ENCODE measurements around the gene ATE1. TPM values are rescaled to one million over a fixed set of nuclear protein-coding genes. Genes with fewer than 3 reads are reported as not detected.

ATE1 gene
- total and polyA plus RNA-seq, 2 experiments from 2014 or later = 16.9 to 48.9 TPM

DNA sequence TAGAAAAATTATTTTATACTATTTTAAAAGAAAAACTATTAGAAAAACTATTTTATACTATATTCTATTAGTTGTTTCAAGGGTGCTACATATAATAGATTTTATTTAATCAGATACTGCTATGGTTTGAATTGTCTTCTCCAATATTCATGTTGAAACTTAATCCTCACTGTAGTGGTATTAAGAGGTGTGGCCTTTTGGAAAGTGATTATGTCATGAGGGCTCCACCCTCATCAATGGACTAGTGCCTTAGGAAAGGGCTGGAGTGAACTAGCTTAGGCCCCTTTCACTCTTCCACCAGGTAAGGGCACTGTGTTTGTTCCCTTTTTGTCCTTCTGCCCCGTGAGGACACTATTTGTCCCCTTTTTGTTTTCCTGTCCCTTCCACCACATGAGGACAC is 111.6 kb downstream of the ATE1 start:
- no peak for DNase-seq (ENCODE audit: low spot score)
- Histone ChIP-seq H3K4me2 (no peak overlapping the region), H3K27ac (no peak overlapping the region), H3K4me1 (ENCODE audit: insufficient read depth) (no peaks in the 10 kb centered on the region), H3K27me3 (no peaks in the 10 kb centered on the region), H3K9me3 (ENCODE audit: low read depth) (no peaks in the 10 kb centered on the region), H3K4me3 (no peak overlapping the region), H3K79me2 (no peaks in the 10 kb centered on the region), H4K20me1 (ENCODE audit: insufficient read depth, poor library complexity, severe bottlenecking) (no peaks in the 10 kb centered on the region), H2AFZ (no peak overlapping the region), H3K36me3 (replicated peaks; ENCODE audit: insufficient read depth, low read depth) (no peaks in the 10 kb centered on the region), H3K9me2 (replicated peaks; ENCODE audit: insufficient read depth) (no peaks in the 10 kb centered on the region)
- TF ChIP-seq, protein P1, sequence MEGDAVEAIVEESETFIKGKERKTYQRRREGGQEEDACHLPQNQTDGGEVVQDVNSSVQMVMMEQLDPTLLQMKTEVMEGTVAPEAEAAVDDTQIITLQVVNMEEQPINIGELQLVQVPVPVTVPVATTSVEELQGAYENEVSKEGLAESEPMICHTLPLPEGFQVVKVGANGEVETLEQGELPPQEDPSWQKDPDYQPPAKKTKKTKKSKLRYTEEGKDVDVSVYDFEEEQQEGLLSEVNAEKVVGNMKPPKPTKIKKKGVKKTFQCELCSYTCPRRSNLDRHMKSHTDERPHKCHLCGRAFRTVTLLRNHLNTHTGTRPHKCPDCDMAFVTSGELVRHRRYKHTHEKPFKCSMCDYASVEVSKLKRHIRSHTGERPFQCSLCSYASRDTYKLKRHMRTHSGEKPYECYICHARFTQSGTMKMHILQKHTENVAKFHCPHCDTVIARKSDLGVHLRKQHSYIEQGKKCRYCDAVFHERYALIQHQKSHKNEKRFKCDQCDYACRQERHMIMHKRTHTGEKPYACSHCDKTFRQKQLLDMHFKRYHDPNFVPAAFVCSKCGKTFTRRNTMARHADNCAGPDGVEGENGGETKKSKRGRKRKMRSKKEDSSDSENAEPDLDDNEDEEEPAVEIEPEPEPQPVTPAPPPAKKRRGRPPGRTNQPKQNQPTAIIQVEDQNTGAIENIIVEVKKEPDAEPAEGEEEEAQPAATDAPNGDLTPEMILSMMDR (IDR thresholded peaks at IDR 0.05; ENCODE audit: poor library complexity) = no peak
- TF ChIP-seq EZH2 (IDR thresholded peaks at IDR 0.05; ENCODE audit: borderline replicate concordance) (no peak), EZH2phosphoT487 (IDR thresholded peaks at IDR 0.05; ENCODE audit: low read depth, severe bottlenecking, unreplicated experiment) (no peak)
- 93% methylated on average over 1 of the region's 1 CpG for WGBS (ENCODE audit: low lambda C conversion rate, missing lambda C conversion rate)

DNA sequence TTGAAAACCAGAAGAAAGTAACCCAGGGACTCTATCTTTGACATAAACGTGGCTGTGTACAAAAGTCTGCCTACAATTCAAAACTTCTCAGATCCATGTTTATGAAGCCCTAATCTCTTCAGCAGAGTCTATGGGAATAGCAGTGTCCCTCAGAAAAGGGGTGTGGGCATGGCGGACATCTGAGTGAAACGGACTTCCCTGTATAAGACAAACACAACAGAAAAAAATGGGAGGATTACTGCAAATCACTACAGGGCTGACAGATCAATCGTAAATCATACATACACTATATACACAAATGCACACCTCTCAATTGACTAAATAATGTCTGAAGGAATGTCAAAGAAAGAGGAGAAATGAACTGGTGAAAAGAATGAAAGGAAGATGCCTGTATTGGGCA is 114.0 kb downstream of the ATE1 start:
- H3K4me2 ChIP-seq = no peak overlapping the region
- H3K4me3 ChIP-seq = no peak overlapping the region
- H3K36me3 ChIP-seq (replicated peaks; ENCODE audit: insufficient read depth, low read depth) = no peaks in the 10 kb centered on the region
- whole genome bisulfite sequencing (ENCODE audit: low lambda C conversion rate, missing lambda C conversion rate) = 58% methylated on average over 4 of the region's 4 CpGs
- H2AFZ ChIP-seq = no peak overlapping the region
- H3K9me3 ChIP-seq (ENCODE audit: low read depth) = no peaks in the 10 kb centered on the region
- H3K79me2 ChIP-seq = no peaks in the 10 kb centered on the region
- TF ChIP-seq EZH2 (IDR thresholded peaks at IDR 0.05; ENCODE audit: borderline replicate concordance) (no peak), EZH2phosphoT487 (IDR thresholded peaks at IDR 0.05; ENCODE audit: low read depth, severe bottlenecking, unreplicated experiment) (no peak)
- TF ChIP-seq, protein P1 (IDR thresholded peaks at IDR 0.05; ENCODE audit: poor library complexity) = no peak
- no peaks in the 10 kb centered on the region for H3K4me1 ChIP-seq (ENCODE audit: insufficient read depth)
- no peaks in the 10 kb centered on the region for H3K9me2 ChIP-seq (replicated peaks; ENCODE audit: insufficient read depth)
- peak overlapping the region; percentile 70 for H3K27ac ChIP-seq
- H4K20me1 ChIP-seq (ENCODE audit: insufficient read depth, poor library complexity, severe bottlenecking) = no peaks in the 10 kb centered on the region
- no peak for DNase-seq (ENCODE audit: low spot score)
- no peaks in the 10 kb centered on the region for H3K27me3 ChIP-seq

DNA sequence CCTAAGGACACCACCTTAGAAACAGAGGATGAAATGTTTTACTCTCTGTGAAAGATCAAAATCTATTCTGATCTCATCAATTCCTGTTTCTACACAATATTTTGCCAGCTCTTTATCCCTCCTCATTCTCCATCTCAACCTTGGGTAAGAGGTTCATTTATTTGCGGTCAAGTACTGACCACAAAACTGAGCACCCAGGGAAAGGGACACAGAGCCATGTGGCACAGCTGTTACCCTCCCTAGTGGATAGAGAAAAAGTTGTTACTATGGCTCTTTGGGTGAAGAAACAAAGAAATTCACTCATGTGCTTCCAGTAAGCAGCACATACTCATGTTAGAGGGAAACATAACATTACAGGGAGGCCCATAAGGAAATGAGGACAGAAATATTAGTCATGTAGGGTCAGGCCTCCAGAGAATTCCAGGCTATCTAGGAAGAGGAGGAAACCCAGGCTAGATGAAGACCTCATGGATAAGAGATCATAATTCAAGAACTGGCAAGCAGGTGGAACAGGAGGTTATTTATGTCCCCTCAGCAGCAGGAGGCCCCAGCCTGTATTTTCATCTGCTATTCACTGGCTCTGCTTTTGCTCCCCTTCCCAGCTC is 114.5 kb downstream of the ATE1 start:
- Histone ChIP-seq H3K9me2 (replicated peaks; ENCODE audit: insufficient read depth) (no peaks in the 10 kb centered on the region), H2AFZ (no peak overlapping the region), H3K27me3 (no peaks in the 10 kb centered on the region), H3K4me3 (no peak overlapping the region), H3K79me2 (no peaks in the 10 kb centered on the region), H3K27ac (peak overlapping the region; percentile 70), H3K4me2 (no peak overlapping the region), H4K20me1 (ENCODE audit: insufficient read depth, poor library complexity, severe bottlenecking) (no peaks in the 10 kb centered on the region), H3K9me3 (ENCODE audit: low read depth) (no peaks in the 10 kb centered on the region), H3K36me3 (replicated peaks; ENCODE audit: insufficient read depth, low read depth) (no peaks in the 10 kb centered on the region), H3K4me1 (ENCODE audit: insufficient read depth) (no peaks in the 10 kb centered on the region)
- TF ChIP-seq, protein P1 (IDR thresholded peaks at IDR 0.05; ENCODE audit: poor library complexity) = no peak
- TF ChIP-seq EZH2 (IDR thresholded peaks at IDR 0.05; ENCODE audit: borderline replicate concordance) = no peak
- TF ChIP-seq EZH2phosphoT487 (IDR thresholded peaks at IDR 0.05; ENCODE audit: low read depth, severe bottlenecking, unreplicated experiment) = no peak
- WGBS (ENCODE audit: low lambda C conversion rate, missing lambda C conversion rate) = 100% methylated on average over 1 of the region's 1 CpG
- DNase-seq (ENCODE audit: low spot score) = peak; percentile 13

Measured in hepatocyte (in vitro differentiated cells).